OCI-LY7 (cell line): ENCODE results near the gene BRI3BP.

Experiments
- EZH2phosphoT487 ChIP-seq: fragments of 200-600 bp; sonication (generic); IDR thresholded peaks from 2 replicates; pipeline ENCODE4 v1.6.1; 2018; ENCODE audit warnings: low read depth, borderline replicate concordance, mild to moderate bottlenecking, mixed run types, antibody characterized with exemption, low read length, moderate library complexity, mixed read lengths
- TF ChIP-seq, protein P1 (sequence below): fragments of 200-600 bp; sonication (generic); conservative IDR thresholded peaks from 2 replicates; pipeline ENCODE4 v1.5.1; 2014; ENCODE audit warnings: mild to moderate bottlenecking, antibody characterized with exemption, low read length, moderate library complexity, mixed read lengths

- TF ChIP-seq, protein P1, sequence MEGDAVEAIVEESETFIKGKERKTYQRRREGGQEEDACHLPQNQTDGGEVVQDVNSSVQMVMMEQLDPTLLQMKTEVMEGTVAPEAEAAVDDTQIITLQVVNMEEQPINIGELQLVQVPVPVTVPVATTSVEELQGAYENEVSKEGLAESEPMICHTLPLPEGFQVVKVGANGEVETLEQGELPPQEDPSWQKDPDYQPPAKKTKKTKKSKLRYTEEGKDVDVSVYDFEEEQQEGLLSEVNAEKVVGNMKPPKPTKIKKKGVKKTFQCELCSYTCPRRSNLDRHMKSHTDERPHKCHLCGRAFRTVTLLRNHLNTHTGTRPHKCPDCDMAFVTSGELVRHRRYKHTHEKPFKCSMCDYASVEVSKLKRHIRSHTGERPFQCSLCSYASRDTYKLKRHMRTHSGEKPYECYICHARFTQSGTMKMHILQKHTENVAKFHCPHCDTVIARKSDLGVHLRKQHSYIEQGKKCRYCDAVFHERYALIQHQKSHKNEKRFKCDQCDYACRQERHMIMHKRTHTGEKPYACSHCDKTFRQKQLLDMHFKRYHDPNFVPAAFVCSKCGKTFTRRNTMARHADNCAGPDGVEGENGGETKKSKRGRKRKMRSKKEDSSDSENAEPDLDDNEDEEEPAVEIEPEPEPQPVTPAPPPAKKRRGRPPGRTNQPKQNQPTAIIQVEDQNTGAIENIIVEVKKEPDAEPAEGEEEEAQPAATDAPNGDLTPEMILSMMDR, result no peak
- no peak for TF ChIP-seq EZH2phosphoT487
Measured at GRCh38 chr12:125050446-125050845, 57.0 kb downstream of the BRI3BP start.
